ENCODE measurements around the gene SPDYE1. TPM values are rescaled to one million over a fixed set of nuclear protein-coding genes. Genes with fewer than 3 reads are reported as not detected.
"Not testable (repeated sequence)": the region's sequence is repeated elsewhere in the genome, so short reads cannot be mapped to it uniquely, and the experiment has no call there.

SPDYE1 gene
- total RNA-seq, 1 experiment from 2014 or later, result not detected

DNA sequence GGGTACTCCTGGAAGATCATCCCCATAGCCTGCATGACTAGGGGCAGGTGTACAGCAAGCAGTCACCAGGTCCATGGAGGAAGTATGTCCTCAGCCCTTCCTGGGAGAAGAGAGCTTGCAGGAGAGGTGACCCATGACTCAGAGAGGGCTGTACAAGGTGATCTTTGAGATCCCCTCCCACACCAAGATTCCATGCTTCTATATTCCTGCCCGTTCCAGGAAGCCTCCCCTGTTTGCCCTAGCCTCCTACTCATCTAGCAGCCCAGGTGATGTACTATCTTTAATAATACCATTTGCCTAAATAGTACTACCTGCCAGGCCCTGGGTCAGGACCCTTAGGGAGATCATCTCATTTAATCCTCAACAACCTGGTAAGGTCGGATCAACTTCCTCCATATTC lies 40.3 kb downstream of the SPDYE1 start:
- H3K27ac ChIP-seq (ENCODE audit: low read length); H3K36me3 ChIP-seq (ENCODE audit: control insufficient read depth, insufficient read depth, low read length); ATAC-seq; CTCF ChIA-PET; H3K4me3 ChIP-seq (ENCODE audit: low read depth in 2 of 2, low read length in 2 of 2); H3K4me1 ChIP-seq (ENCODE audit: control insufficient read depth, insufficient read depth, low read length); H3K9me3 ChIP-seq (ENCODE audit: control insufficient read depth, insufficient read depth, low read depth, low read length); H3K27me3 ChIP-seq (ENCODE audit: control insufficient read depth, insufficient read depth, low read length); DNase-seq (ENCODE audit: low read depth, low spot score); intact Hi-C loops (cut with micrococcal nuclease; ENCODE audit: unreplicated experiment); POLR2A ChIA-PET; BruUV-seq (replicated peaks); in situ Hi-C loops (cut with HindIII; ENCODE audit: low pct_unique_long_range_greater_than_20kb, low sequenced_read_pairs): not testable (repeated sequence)

DNA sequence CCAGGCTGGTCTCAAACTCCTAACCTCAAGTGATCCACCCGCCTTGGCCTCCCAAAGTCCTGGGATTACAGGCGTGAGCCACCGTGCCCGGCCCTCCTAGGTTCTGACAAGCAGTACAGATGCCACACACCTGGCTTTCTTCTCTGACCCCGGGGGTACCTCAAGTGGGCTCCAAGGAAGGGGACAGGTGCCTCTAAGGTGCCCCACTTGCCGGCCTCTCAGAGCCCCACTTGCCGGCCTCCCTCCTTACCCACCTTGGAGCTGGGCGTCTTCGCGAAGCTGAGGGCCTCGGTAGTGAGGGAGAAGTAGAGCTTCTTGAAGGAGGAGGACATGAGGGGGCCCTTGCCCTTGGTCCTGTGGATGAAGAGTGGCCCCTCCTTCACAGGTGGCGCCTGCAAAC lies 40.9 kb downstream of the SPDYE1 start:
- CTCF ChIA-PET; POLR2A ChIA-PET; in situ Hi-C loops (cut with HindIII; ENCODE audit: low pct_unique_long_range_greater_than_20kb, low sequenced_read_pairs); H3K4me1 ChIP-seq (ENCODE audit: control insufficient read depth, insufficient read depth, low read length); DNase-seq (ENCODE audit: low read depth, low spot score); intact Hi-C loops (cut with micrococcal nuclease; ENCODE audit: unreplicated experiment); ATAC-seq; H3K36me3 ChIP-seq (ENCODE audit: control insufficient read depth, insufficient read depth, low read length); H3K27me3 ChIP-seq (ENCODE audit: control insufficient read depth, insufficient read depth, low read length); BruUV-seq (replicated peaks); H3K4me3 ChIP-seq (ENCODE audit: low read depth in 2 of 2, low read length in 2 of 2); H3K27ac ChIP-seq (ENCODE audit: low read length); H3K9me3 ChIP-seq (ENCODE audit: control insufficient read depth, insufficient read depth, low read depth, low read length): not testable (repeated sequence)

DNA sequence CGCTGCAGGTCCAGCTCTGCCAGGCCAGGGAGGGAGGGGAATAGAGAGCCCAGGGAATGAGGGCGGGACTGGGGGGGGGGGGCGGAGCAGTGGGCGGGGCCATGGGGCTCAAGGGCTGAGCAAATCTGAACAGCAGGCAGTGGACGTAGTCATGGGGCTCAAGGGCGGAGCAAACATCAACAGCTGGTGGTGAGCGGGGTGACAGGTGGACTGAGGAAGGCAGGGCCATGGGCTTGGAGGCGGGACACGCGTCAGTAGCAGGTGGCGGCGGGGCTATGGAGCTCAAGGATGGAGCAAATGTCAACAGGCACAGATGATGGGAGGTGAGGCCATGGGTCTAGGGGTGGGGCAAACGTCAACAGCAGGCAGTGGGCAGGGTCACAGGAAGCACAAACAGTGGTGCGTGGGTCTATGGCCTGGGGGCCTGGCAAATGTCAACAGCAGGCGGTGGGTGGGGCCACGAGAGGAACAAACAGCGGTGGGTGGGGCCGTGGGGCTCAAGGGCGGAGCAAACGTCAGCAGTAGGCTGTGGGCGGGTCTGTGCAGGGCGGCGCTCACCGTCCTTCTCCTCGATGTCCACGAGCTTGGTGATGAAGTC lies 41.4 kb downstream of the SPDYE1 start:
- peak; percentile 74 for ATAC-seq
- CTCF ChIA-PET, result interaction anchor here (0.6 kb wide), 1 partner anchor 33 kb away, joined by 7 read pairs; no protein-coding TSS in a partner anchor
- intact Hi-C loops (cut with micrococcal nuclease; ENCODE audit: unreplicated experiment); H3K27me3 ChIP-seq (ENCODE audit: control insufficient read depth, insufficient read depth, low read length); H3K36me3 ChIP-seq (ENCODE audit: control insufficient read depth, insufficient read depth, low read length); POLR2A ChIA-PET; H3K4me1 ChIP-seq (ENCODE audit: control insufficient read depth, insufficient read depth, low read length); BruUV-seq (replicated peaks); H3K27ac ChIP-seq (ENCODE audit: low read length); H3K9me3 ChIP-seq (ENCODE audit: control insufficient read depth, insufficient read depth, low read depth, low read length); in situ Hi-C loops (cut with HindIII; ENCODE audit: low pct_unique_long_range_greater_than_20kb, low sequenced_read_pairs): not testable (repeated sequence)
- peak; percentile 12 for DNase-seq (ENCODE audit: low read depth, low spot score)
- H3K4me3 ChIP-seq (ENCODE audit: low read depth in 2 of 2, low read length in 2 of 2), result peak overlapping the region; percentile 19 to 37

DNA sequence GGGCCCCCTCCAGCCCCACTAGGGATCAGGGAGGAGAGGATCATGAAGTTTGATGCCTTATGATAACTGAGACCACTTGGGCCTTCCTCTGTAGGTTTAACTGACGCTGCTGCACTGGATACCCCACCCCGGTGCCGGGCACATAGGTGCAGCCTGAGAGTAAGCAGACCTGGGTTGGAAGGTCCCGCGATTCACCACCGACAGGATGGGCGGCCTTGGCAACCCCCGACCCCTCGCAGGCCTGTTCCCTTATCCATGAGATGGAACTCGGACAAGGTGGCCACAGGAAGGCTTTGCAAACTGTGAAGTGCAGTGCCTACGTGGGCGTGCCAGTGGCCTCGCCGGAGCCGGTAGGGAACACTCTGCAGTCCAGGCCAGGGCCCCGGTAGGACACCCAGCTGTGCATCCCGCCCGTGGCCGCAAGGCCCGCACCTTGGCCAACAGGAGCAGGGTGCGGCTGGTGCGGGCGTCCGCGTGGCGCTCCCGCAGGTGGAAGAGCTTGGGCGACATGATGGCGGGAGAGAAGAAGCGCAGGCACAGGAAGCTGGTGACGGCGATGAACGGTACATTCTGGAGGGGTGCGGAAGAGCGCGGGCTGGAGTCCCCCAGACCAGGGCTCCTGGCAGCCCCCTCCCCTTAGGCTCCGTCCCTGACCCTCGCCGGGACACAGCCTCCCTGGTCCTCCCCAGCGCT lies 42.2 kb downstream of the SPDYE1 start:
- H3K36me3 ChIP-seq (ENCODE audit: control insufficient read depth, insufficient read depth, low read length); H3K27me3 ChIP-seq (ENCODE audit: control insufficient read depth, insufficient read depth, low read length); CTCF ChIA-PET; H3K27ac ChIP-seq (ENCODE audit: low read length); in situ Hi-C loops (cut with HindIII; ENCODE audit: low pct_unique_long_range_greater_than_20kb, low sequenced_read_pairs); H3K4me1 ChIP-seq (ENCODE audit: control insufficient read depth, insufficient read depth, low read length); BruUV-seq (replicated peaks); H3K9me3 ChIP-seq (ENCODE audit: control insufficient read depth, insufficient read depth, low read depth, low read length); ATAC-seq; intact Hi-C loops (cut with micrococcal nuclease; ENCODE audit: unreplicated experiment); POLR2A ChIA-PET; DNase-seq (ENCODE audit: low read depth, low spot score): not testable (repeated sequence)
- peak overlapping the region in 1 of 2 experiments; percentile 24; a peak in 1 of 4 replicates for H3K4me3 ChIP-seq (ENCODE audit: low read depth in 2 of 2, low read length in 2 of 2)

DNA sequence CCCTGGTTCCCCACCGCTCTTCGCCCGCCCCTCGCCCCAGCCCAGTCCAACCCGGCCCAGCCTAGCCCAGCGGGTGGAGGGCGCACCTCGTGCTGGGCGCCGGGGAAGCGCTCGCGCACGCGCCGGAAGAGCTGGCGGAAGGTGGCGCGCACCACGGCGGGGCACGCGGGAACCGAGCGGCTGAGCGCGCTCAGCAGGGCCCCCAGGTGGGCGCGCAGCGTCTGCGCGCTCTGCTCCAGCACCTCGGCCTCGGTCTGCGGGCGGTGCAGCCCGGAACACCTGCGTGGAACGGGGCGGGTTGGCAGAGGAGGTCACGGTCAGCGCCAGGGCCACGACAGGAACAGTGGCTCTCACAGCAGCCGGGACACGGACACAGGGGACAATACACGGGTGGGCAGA lies 42.8 kb downstream of the SPDYE1 start:
- H3K4me3 ChIP-seq (ENCODE audit: low read depth in 2 of 2, low read length in 2 of 2), result peak overlapping the region; percentile 24 to 37
- intact Hi-C loops (cut with micrococcal nuclease; ENCODE audit: unreplicated experiment); CTCF ChIA-PET; H3K27me3 ChIP-seq (ENCODE audit: control insufficient read depth, insufficient read depth, low read length); POLR2A ChIA-PET; H3K9me3 ChIP-seq (ENCODE audit: control insufficient read depth, insufficient read depth, low read depth, low read length); H3K4me1 ChIP-seq (ENCODE audit: control insufficient read depth, insufficient read depth, low read length); DNase-seq (ENCODE audit: low read depth, low spot score); BruUV-seq (replicated peaks); H3K27ac ChIP-seq (ENCODE audit: low read length); H3K36me3 ChIP-seq (ENCODE audit: control insufficient read depth, insufficient read depth, low read length); in situ Hi-C loops (cut with HindIII; ENCODE audit: low pct_unique_long_range_greater_than_20kb, low sequenced_read_pairs): not testable (repeated sequence)
- peak; percentile 3; the same call in 1 of the 2 replicates for ATAC-seq
